Transverse colon (tissue), 4 donors: ENCODE measurements around the gene RALGPS2.

Source experiments
- EP300 ChIP-seq: sonication (generic); formaldehyde crosslinking; IDR thresholded peaks from one replicate; pipeline ENCODE4 v1.6.1; 2017; ENCODE audit warnings: antibody characterized with exemption, low read depth
- POLR2A ChIP-seq: fragments of 450-650 bp; IDR thresholded peaks from one replicate; pipeline ENCODE4 v1.6.1; 2016; ENCODE audit warnings: antibody characterized with exemption, mild to moderate bottlenecking, moderate library complexity
- POLR2AphosphoS5 ChIP-seq, 3 donors: sonication (generic); formaldehyde crosslinking; IDR thresholded peaks; one replicate each; pipeline ENCODE4 v1.6.1; 2016; ENCODE audit warnings: antibody characterized with exemption in 3 of 3
- TF ChIP-seq, protein P1 (sequence below), 5 experiments: fragments of 200-600 bp in 3 of 5; fragments of 450-650 bp in 2 of 5; sonication (generic) in 3 of 5; IDR thresholded peaks; 1 replicate in 2 of 5; 2 replicates in 3 of 5; pipeline ENCODE4 v1.5.1; 2016 to 2017; ENCODE audit warnings: antibody characterized with exemption in 5 of 5, inconsistent platforms in 3 of 5, mild to moderate bottlenecking in 2 of 5, moderate library complexity in 1 of 5

DNA sequence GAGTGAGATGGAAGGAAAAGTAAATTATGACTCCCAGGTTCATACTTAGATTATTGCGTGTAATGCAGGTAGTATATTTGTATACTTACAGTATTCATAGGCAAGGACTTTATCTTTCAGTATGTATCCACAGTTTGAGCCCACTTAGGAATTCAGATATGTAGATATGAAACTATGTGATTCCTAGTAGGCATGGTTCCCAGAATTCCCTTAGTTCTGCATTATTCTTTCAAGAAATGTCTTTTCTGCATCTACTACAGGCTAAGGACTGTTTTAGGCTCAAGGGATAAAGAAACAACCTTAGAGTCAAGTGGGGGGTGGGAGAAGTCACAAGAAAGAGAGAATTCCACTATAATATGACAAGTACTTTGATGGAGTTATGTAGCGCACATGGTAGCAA, 132.1 kb downstream of the RALGPS2 start:
- TF ChIP-seq EP300, result no peak
- TF ChIP-seq, protein P1, sequence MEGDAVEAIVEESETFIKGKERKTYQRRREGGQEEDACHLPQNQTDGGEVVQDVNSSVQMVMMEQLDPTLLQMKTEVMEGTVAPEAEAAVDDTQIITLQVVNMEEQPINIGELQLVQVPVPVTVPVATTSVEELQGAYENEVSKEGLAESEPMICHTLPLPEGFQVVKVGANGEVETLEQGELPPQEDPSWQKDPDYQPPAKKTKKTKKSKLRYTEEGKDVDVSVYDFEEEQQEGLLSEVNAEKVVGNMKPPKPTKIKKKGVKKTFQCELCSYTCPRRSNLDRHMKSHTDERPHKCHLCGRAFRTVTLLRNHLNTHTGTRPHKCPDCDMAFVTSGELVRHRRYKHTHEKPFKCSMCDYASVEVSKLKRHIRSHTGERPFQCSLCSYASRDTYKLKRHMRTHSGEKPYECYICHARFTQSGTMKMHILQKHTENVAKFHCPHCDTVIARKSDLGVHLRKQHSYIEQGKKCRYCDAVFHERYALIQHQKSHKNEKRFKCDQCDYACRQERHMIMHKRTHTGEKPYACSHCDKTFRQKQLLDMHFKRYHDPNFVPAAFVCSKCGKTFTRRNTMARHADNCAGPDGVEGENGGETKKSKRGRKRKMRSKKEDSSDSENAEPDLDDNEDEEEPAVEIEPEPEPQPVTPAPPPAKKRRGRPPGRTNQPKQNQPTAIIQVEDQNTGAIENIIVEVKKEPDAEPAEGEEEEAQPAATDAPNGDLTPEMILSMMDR (IDR thresholded peaks at IDR 0.05), result no peak
- no peak for TF ChIP-seq POLR2A
- no peak for TF ChIP-seq POLR2AphosphoS5 (IDR thresholded peaks at IDR 0.05)
